HT1080 (cell line): ENCODE data around the gene SLC35F4. TPM values are rescaled to one million over a fixed set of nuclear protein-coding genes. Genes with fewer than 3 reads are reported as not detected.

ENCODE experiments used
- DNase-seq: peaks from one replicate; pipeline ENCODE4 v3.0.0-alpha.2; 2015; ENCODE audit warnings: low read depth
- total RNA-seq: library from RNA; depleted of rRNA; stranded (reverse); fragments of >200 nt; shearing (Covaris generic); gene quantifications from 2 replicates; pipeline ENCODE4 v1.2.3, GENCODE V29; 2014

The SLC35F4 gene
- total RNA-seq, 1 experiment from 2014 or later = 0.37 TPM

- DNase-seq = no peak
Observed at GRCh38 chr14:57848786-57849185, 17.1 kb downstream of the SLC35F4 start.

- peak; percentile 56 for DNase-seq
Observed at GRCh38 chr14:57848353-57848752, 17.5 kb downstream of the SLC35F4 start.

GRCh38 chr14:57847706-57848105 is 18.2 kb downstream of the SLC35F4 start:
- DNase-seq = no peak

GRCh38 chr14:57847096-57847495 is 18.8 kb downstream of the SLC35F4 start:
- DNase-seq = no peak

GRCh38 chr14:57846596-57846995 is 19.3 kb downstream of the SLC35F4 start:
- no peak for DNase-seq

- peak; percentile 58 for DNase-seq
Observed at GRCh38 chr14:57845802-57846531, 19.9 kb downstream of the SLC35F4 start.

GRCh38 chr14:57845316-57845715 is 20.6 kb downstream of the SLC35F4 start:
- DNase-seq = no peak

GRCh38 chr14:57837267-57837666 is 28.6 kb downstream of the SLC35F4 start:
- DNase-seq = no peak

GRCh38 chr14:57835766-57836165 is 30.1 kb downstream of the SLC35F4 start:
- DNase-seq = no peak

- no peak for DNase-seq
Observed at GRCh38 chr14:57834961-57835360, 30.9 kb downstream of the SLC35F4 start.

- no peak for DNase-seq
Observed at GRCh38 chr14:57834001-57834598, 31.8 kb downstream of the SLC35F4 start.

GRCh38 chr14:57833323-57833722 is 32.6 kb downstream of the SLC35F4 start:
- peak; percentile 99 for DNase-seq

- no peak for DNase-seq
Observed at GRCh38 chr14:57831981-57832380, 33.9 kb downstream of the SLC35F4 start.

- no peak for DNase-seq
Observed at GRCh38 chr14:57828713-57829112, 37.2 kb downstream of the SLC35F4 start.

- no peak for DNase-seq
Observed at GRCh38 chr14:57823015-57823660, 42.8 kb downstream of the SLC35F4 start.

GRCh38 chr14:57822081-57822480 is 43.8 kb downstream of the SLC35F4 start:
- no peak for DNase-seq

GRCh38 chr14:57820581-57820980 is 45.3 kb downstream of the SLC35F4 start:
- no peak for DNase-seq

GRCh38 chr14:57818511-57818910 is 47.4 kb downstream of the SLC35F4 start:
- DNase-seq = no peak

GRCh38 chr14:57816568-57817284 is 49.2 kb downstream of the SLC35F4 start:
- DNase-seq = peak; percentile 85

GRCh38 chr14:57814726-57815125 is 51.2 kb downstream of the SLC35F4 start:
- no peak for DNase-seq

- DNase-seq = no peak
Observed at GRCh38 chr14:57812741-57813140, 53.2 kb downstream of the SLC35F4 start.

GRCh38 chr14:57811998-57812546 is 53.8 kb downstream of the SLC35F4 start:
- no peak for DNase-seq
